Esophagus mucosa (tissue), 1 donor: ENCODE results near the gene IFNGR1. TPM values are rescaled to one million over a fixed set of nuclear protein-coding genes. Genes with fewer than 3 reads are reported as not detected.
"Not testable (repeated sequence)": the region's sequence is repeated elsewhere in the genome, so short reads cannot be mapped to it uniquely, and the experiment has no call there.

Experiments
- ATAC-seq: fragments of 200-7000 bp; cut with Tn5 transposase; one replicate; pipeline ENCODE4 v1.9.1; 2020
- total RNA-seq: library from RNA; stranded (reverse); gene quantifications from one replicate; pipeline ENCODE4 v1.2.4, GENCODE V29; 2023
- donor health status: DM: yes; HTN: yes; CAD: no.

The IFNGR1 gene
- total RNA-seq, 1 donor from 2014 or later: 53.5 TPM

- ATAC-seq: no peak
These were observed 16.5 kb upstream of the IFNGR1 start for GRCh38 chr6:137235686-137236085.

- ATAC-seq: peak; percentile 83
These were observed 15.0 kb upstream of the IFNGR1 start for GRCh38 chr6:137233911-137234863.

- no peak for ATAC-seq
These were observed 12.7 kb upstream of the IFNGR1 start for GRCh38 chr6:137231895-137232294.

GRCh38 chr6:137230956-137231555 is 11.9 kb upstream of the IFNGR1 start:
- ATAC-seq: no peak

- no peak for ATAC-seq
These were observed 11.4 kb upstream of the IFNGR1 start for GRCh38 chr6:137230547-137230946.

- ATAC-seq: no peak
These were observed 10.0 kb upstream of the IFNGR1 start for GRCh38 chr6:137229075-137229759.

- ATAC-seq: no peak
These were observed 8.7 kb upstream of the IFNGR1 start for GRCh38 chr6:137227871-137228302.

GRCh38 chr6:137226697-137227096 is 7.5 kb upstream of the IFNGR1 start:
- no peak for ATAC-seq

- ATAC-seq: no peak
These were observed 5.6 kb upstream of the IFNGR1 start for GRCh38 chr6:137224799-137225198.

GRCh38 chr6:137223370-137224131 is 4.4 kb upstream of the IFNGR1 start:
- peak; percentile 42 for ATAC-seq

- no peak for ATAC-seq
These were observed 3.2 kb upstream of the IFNGR1 start for GRCh38 chr6:137222381-137222780.

GRCh38 chr6:137219664-137220252 is 573 bp upstream of the IFNGR1 start:
- no peak for ATAC-seq

GRCh38 chr6:137218473-137218916 is 690 bp downstream of the IFNGR1 start:
- ATAC-seq: peak; percentile 74

- ATAC-seq: peak; percentile 5
These were observed 1.2 kb downstream of the IFNGR1 start for GRCh38 chr6:137217801-137218472.

GRCh38 chr6:137216875-137217553 is 2.2 kb downstream of the IFNGR1 start:
- peak; percentile 81 for ATAC-seq

- ATAC-seq: no peak
These were observed 3.1 kb downstream of the IFNGR1 start for GRCh38 chr6:137216106-137216505.

- ATAC-seq: not testable (repeated sequence)
These were observed 3.6 kb downstream of the IFNGR1 start for GRCh38 chr6:137215630-137216029.

GRCh38 chr6:137214931-137215330 is 4.3 kb downstream of the IFNGR1 start:
- no peak for ATAC-seq

GRCh38 chr6:137213813-137214212 is 5.4 kb downstream of the IFNGR1 start:
- no peak for ATAC-seq

GRCh38 chr6:137213331-137213740 is 5.8 kb downstream of the IFNGR1 start:
- ATAC-seq: no peak

- no peak for ATAC-seq
These were observed 7.3 kb downstream of the IFNGR1 start for GRCh38 chr6:137211910-137212309.
